Stimulated activated naive CD8-positive, alpha-beta T cell treated with anti-CD3 and anti-CD28 coated beads, Interleukin-15, Interleukin-2, amounts not matched to agents 100 U/mL and 50 U/mL, for 24 hours (primary cell): ENCODE results near the gene CMC4.

Experiments used
- ATAC-seq: fragments of 150-1000 bp; cut with Tn5 transposase; one replicate; pipeline ENCODE4 v1.10.0; 2021
- DNase-seq: peaks from one replicate; pipeline ENCODE4 v3.0.0; 2021

CMC4 gene

GRCh38 chrX:155053656-155054055, 17.3 kb downstream of the CMC4 start:
- no peak for ATAC-seq
- no peak for DNase-seq

DNA sequence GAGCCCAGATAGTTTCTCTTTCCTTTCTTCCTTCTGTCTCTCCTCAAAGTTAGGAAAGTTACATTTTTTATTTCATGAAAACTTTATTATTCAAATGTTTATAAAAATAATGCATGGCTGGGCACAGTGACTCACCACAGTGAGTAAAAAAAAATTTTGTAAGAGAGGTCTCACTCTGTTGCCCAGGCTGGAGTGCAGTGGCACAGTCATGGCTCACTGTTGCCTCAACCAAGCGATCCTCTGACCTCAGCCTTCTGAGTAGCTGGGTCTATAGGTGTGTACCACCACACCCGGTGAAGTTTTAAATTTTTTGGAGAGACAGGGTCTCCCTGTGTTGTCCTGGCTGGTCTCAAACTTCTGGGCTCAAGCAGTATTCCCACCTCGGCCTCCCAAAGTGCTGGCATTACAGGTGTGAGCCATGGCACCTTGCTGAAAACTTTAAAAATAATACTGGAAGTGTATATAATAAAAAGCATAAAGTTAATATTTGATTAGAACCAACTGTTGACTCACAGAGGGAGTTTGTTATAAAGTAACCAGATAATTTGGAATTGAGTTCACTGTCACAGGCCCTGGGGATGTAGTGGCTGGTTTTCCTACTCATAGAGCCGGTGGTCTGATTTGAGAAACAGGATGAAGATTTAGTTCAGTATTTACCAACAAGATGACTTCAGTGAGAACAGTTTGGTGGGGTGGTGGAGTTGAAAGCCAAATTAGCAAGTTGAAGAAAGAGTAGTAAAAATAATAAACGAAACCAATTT, 18.0 kb downstream of the CMC4 start:
- ATAC-seq (no peak), DNase-seq (no peak)

GRCh38 chrX:155048977-155049619, 21.8 kb downstream of the CMC4 start:
- peak; percentile 46 for ATAC-seq

GRCh38 chrX:155046811-155047528, 24.0 kb downstream of the CMC4 start:
- no peak for ATAC-seq
- DNase-seq: no peak

More at GRCh38 chrX:155048977-155049619, 21.8 kb downstream of the CMC4 start:
- peak; percentile 50 for DNase-seq

DNA sequence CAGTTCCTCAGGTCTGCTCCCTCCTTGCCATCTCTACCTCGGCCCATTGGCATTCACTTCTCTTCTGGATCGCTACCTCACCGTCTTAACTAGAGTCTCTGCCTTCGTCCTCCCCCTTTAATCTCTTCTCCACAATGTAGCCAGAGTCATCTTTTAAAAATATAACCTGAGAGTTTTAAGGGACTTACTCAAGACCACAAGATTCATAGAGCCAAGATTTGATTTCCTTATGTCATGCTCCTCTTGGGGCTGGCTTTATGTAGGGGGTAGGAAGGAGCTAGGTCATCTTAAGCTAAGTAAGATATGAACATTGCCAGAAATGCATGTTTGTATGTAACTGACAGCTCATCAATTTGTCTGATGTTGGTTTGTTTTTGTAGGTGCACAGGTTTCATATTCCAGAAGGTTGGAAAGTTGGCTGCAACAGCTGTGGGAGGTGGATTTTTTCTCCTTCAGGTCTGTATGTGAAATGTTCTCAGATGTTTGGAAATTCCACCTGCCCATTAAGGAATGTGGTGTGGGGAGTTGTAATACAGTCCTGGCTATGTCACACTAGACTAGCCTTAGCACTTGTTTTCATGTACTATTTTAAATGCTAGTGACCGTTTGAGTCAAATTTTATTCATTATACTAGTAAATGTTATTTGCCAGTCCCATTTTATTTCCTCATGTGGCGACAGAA, 24.7 kb downstream of the CMC4 start:
- no peak for ATAC-seq

GRCh38 chrX:155035688-155036087, 35.2 kb downstream of the CMC4 start:
- DNase-seq (no peak), ATAC-seq (no peak)

More for the DNA sequence above, 24.7 kb downstream of the CMC4 start:
- DNase-seq: no peak

DNA sequence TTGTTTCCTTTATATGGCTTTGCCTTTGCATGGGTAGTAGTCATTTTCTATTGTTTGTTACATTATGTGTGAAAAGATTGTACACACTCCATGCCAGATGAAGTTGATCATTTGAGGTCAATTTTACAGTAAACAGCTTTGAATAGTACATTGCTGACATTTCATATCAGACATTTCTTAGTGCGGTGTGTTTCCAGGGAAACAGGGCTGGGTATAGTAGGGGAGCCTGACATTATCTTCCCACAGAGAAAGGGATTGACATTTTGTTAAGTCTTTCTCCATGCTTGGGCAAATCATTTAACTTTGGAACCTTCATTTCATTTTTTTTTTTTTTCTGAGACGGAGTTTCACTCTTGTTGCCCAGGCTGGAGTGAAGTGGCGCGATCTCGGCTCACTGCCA, 39.3 kb downstream of the CMC4 start:
- DNase-seq (no peak), ATAC-seq (no peak)

DNA sequence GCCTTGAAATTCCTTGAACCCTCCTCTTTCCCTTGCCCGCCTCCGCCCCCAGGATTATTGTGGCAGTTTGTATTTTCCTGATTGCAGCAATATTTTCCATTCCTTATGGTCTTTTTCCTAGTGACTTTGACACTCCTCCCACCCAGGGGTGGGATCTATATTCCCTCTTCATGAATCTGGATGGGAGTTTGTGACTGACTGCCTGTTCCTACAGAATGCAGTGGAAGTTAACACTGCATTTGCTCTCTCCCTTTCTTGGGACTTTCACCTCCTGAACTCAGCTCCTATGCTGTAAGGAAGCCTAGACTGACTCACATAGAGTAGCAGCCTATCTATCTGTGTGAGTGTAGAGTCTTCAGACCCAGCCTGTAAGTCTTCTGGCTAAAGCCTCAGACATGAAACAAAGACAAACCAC, 42.1 kb downstream of the CMC4 start:
- ATAC-seq (no peak), DNase-seq (no peak)

GRCh38 chrX:155028129-155028528, 42.8 kb downstream of the CMC4 start:
- no peak for ATAC-seq
- no peak for DNase-seq

GRCh38 chrX:155027509-155028066, 43.3 kb downstream of the CMC4 start:
- no peak for DNase-seq
- ATAC-seq: peak; percentile 26

DNA sequence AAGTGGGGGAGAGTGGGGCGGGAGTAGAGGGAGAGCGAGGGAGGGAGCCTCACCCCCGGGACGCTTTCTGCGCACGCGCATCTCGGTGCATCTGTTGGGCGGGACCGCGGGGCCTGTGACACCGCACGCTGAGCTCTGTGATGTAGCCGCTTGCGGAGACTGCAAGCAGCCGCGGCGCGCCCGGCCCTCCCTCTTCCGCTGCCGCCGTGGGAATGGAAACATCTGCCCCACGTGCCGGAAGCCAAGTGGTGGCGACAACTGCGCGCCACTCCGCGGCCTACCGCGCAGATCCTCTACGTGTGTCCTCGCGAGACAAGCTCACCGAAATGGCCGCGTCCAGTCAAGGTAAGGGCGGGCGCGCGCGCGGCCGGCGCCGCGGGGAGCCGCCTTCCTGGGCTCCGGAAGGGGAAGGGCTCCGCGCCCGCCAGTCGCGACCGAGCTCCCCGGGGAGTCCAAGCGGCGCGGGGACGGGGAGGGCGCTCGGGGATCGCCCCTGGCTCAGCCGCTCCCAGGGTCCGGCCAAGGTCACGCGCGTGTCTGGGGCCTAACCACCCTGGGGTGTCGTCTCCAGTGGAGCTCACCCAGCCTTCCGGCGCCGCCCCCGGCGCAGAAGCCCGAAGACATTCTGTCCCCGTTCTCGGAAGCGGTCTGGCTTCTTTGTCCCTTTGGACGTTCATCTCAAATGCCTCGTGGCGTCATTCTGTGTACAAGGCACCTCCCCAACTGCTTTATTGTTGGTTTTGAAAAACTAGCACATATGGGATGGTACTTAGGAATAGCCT, 44.0 kb downstream of the CMC4 start, which contains the start of gene FUNDC2:
Gene FUNDC2 (plus strand): TSS at position 118 of the 782 bp plus-strand sequence. CDS start 95 bp downstream, at position 213.
- peak; percentile 90 for ATAC-seq
- DNase-seq: peak; percentile 91

GRCh38 chrX:155026420-155026726, 44.6 kb downstream of the CMC4 start:
- ATAC-seq (no peak), DNase-seq (no peak)

- ATAC-seq (no peak), DNase-seq (no peak)
These were observed 46.8 kb downstream of the CMC4 start for GRCh38 chrX:155023907-155024833.

DNA sequence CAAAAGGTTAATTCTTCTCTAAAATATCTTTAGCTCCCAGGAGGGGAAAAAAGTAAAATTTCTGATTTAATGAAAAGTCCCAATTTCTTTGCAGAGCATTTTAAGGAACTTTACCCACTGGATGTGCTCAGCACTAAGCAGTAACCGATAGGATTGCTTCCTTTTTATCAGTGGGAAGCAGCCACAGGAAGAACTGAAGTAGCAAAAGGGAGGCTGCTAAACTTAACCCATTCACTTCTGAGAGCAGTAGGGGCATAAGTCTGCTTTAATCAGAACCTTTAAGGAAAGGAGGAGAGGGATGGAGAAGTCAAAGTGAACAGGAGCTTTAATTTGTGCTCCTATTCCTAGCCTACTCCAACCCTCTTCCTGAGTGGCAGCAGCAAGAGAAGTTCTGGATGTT, 48.4 kb downstream of the CMC4 start, which contains the start of gene F8:
Gene F8 (minus strand): TSS at position 139 of the 400 bp plus-strand sequence. CDS start 171 bp downstream, outside the sequence.
- DNase-seq (no peak), ATAC-seq (no peak)

GRCh38 chrX:155020591-155020990, 50.3 kb downstream of the CMC4 start:
- no peak for ATAC-seq
- no peak for DNase-seq
